H9 (cell line): Measurements from ENCODE around the gene ARHGDIB. TPM values are rescaled to one million over a fixed set of nuclear protein-coding genes. Genes with fewer than 3 reads are reported as not detected.

ENCODE experiments used
- DNase-seq: peaks from one replicate; pipeline ENCODE4 v3.0.0-alpha.2; 2017
- H2AFZ ChIP-seq: one replicate; pipeline ENCODE4 v1.6.1; 2013; ENCODE audit warnings: mild to moderate bottlenecking, low read length, control low read depth, moderate library complexity
- H2AK5ac ChIP-seq: 2 replicates; pipeline ENCODE4 v1.6.1; 2013; ENCODE audit warnings: low read length, control low read depth, mixed read lengths; ENCODE audit not compliant: insufficient read length
- H2BK120ac ChIP-seq: one replicate; pipeline ENCODE4 v1.6.1; 2013; ENCODE audit warnings: low read depth, mild to moderate bottlenecking, low read length, control low read depth, inconsistent platforms; ENCODE audit not compliant: poor library complexity, severe bottlenecking
- H2BK12ac ChIP-seq: 2 replicates; pipeline ENCODE4 v1.6.1; 2013; ENCODE audit warnings: low read length, control low read depth, mixed read lengths, low read depth; ENCODE audit not compliant: insufficient read length
- H2BK15ac ChIP-seq: 2 replicates; pipeline ENCODE4 v1.6.1; 2013; ENCODE audit warnings: low read depth, low read length, control low read depth
- H2BK20ac ChIP-seq: one replicate; pipeline ENCODE4 v1.6.1; 2013; ENCODE audit warnings: low read depth, mild to moderate bottlenecking, low read length, control low read depth, inconsistent platforms; ENCODE audit not compliant: poor library complexity, severe bottlenecking
- H2BK5ac ChIP-seq: 2 replicates; pipeline ENCODE4 v1.6.1; 2013; ENCODE audit warnings: low read length, control low read depth, mixed read lengths; ENCODE audit not compliant: insufficient read length
- H3K14ac ChIP-seq: 2 replicates; pipeline ENCODE4 v1.6.1; 2013; ENCODE audit warnings: low read length, control low read depth; ENCODE audit not compliant: insufficient read depth
- H3K18ac ChIP-seq: 2 replicates; pipeline ENCODE4 v1.6.1; 2013; ENCODE audit warnings: low read depth, mild to moderate bottlenecking, mixed read lengths, low read length, control low read depth; ENCODE audit not compliant: insufficient read length
- H3K23ac ChIP-seq: 2 replicates; pipeline ENCODE4 v1.6.1; 2013; ENCODE audit warnings: low read length, control low read depth, mixed read lengths, low read depth; ENCODE audit not compliant: insufficient read length
- H3K23me2 ChIP-seq: 2 replicates; pipeline ENCODE4 v1.6.1; 2013; ENCODE audit warnings: low read depth, mild to moderate bottlenecking, mixed read lengths, low read length, control low read depth; ENCODE audit not compliant: insufficient read length, poor library complexity, severe bottlenecking
- H3K27ac ChIP-seq: 2 replicates; pipeline ENCODE4 v1.5.1; 2013; ENCODE audit warnings: low read length, control low read depth, mixed read lengths, low read depth; ENCODE audit not compliant: insufficient read length
- H3K27me3 ChIP-seq: 2 replicates; pipeline ENCODE4 v1.6.1; 2013; ENCODE audit warnings: low read length, control low read depth, inconsistent platforms; ENCODE audit not compliant: insufficient read depth
- H3K4ac ChIP-seq: 2 replicates; pipeline ENCODE4 v1.6.1; 2013; ENCODE audit warnings: low read depth, mild to moderate bottlenecking, control low read depth, inconsistent platforms, low read length, moderate library complexity
- H3K4me1 ChIP-seq: 2 replicates; pipeline ENCODE4 v1.6.1; 2013; ENCODE audit warnings: low read length, control low read depth, inconsistent platforms; ENCODE audit not compliant: insufficient read depth
- H3K4me2 ChIP-seq: 2 replicates; pipeline ENCODE4 v1.6.1; 2013; ENCODE audit warnings: low read length, control low read depth, mixed read lengths; ENCODE audit not compliant: insufficient read length, insufficient read depth
- H3K56ac ChIP-seq: 2 replicates; pipeline ENCODE4 v1.6.1; 2013; ENCODE audit warnings: low read depth, mild to moderate bottlenecking, mixed read lengths, low read length, control low read depth; ENCODE audit not compliant: insufficient read length
- H3K79me1 ChIP-seq: 2 replicates; pipeline ENCODE4 v1.6.1; 2013; ENCODE audit warnings: low read depth, mild to moderate bottlenecking, moderate library complexity, low read length, control low read depth, inconsistent platforms; ENCODE audit not compliant: insufficient read depth, poor library complexity, severe bottlenecking
- H3K79me2 ChIP-seq: 2 replicates; pipeline ENCODE4 v1.6.1; 2013; ENCODE audit warnings: low read length, control low read depth, inconsistent platforms; ENCODE audit not compliant: insufficient read depth
- H3K9ac ChIP-seq: 2 replicates; pipeline ENCODE4 v1.6.1; 2013; ENCODE audit warnings: low read length, control low read depth, mixed read lengths; ENCODE audit not compliant: insufficient read length; ENCODE audit errors: extremely low read depth
- H3K9me3 ChIP-seq: one replicate; pipeline ENCODE4 v1.6.1; 2013; ENCODE audit warnings: low read depth, low read length, inconsistent platforms; ENCODE audit not compliant: control insufficient read depth
- H3T11ph ChIP-seq: one replicate; pipeline ENCODE4 v1.6.1; 2013; ENCODE audit warnings: mild to moderate bottlenecking, low read length, control low read depth, inconsistent platforms
- H4K20me1 ChIP-seq: one replicate; pipeline ENCODE4 v1.6.1; 2013; ENCODE audit not compliant: control insufficient read depth, insufficient read length, insufficient read depth
- H4K5ac ChIP-seq: 2 replicates; pipeline ENCODE4 v1.6.1; 2013; ENCODE audit warnings: low read depth, mild to moderate bottlenecking, mixed read lengths, low read length, control low read depth; ENCODE audit not compliant: insufficient read length
- H4K8ac ChIP-seq: replicated peaks from 2 replicates; pipeline ENCODE4 v1.6.1; 2013; ENCODE audit warnings: low read length, control low read depth, mixed read lengths, low read depth; ENCODE audit not compliant: insufficient read length
- H4K91ac ChIP-seq: 2 replicates; pipeline ENCODE4 v1.6.1; 2013; ENCODE audit warnings: low read depth, mild to moderate bottlenecking, moderate library complexity, mixed read lengths, low read length, control low read depth; ENCODE audit not compliant: insufficient read length
- H3K27ac Mint-ChIP-seq, 3 experiments: 2 replicates in 2 of 3; 3 replicates in 1 of 3; pipeline ENCODE4 v1.8.0; 2020 to 2021; ENCODE audit warnings: mixed read lengths in 3 of 3, mild to moderate bottlenecking in 1 of 3, moderate library complexity in 1 of 3
- H3K27me3 Mint-ChIP-seq: 2 replicates; pipeline ENCODE4 v1.8.0; 2021; ENCODE audit warnings: low read depth, mild to moderate bottlenecking, moderate library complexity, mixed read lengths
- H3K36me3 Mint-ChIP-seq, 3 experiments: 2 replicates in 2 of 3; 3 replicates in 1 of 3; pipeline ENCODE4 v1.8.0; 2020 to 2021; ENCODE audit warnings: low read depth in 3 of 3, mixed read lengths in 3 of 3; ENCODE audit not compliant: insufficient read depth in 1 of 3
- H3K4me1 Mint-ChIP-seq, 2 experiments: 2 replicates each; pipeline ENCODE4 v1.8.0; 2020; ENCODE audit warnings: mixed read lengths in 2 of 2
- H3K4me3 Mint-ChIP-seq, 2 experiments: 2 replicates in 1 of 2; 3 replicates in 1 of 2; pipeline ENCODE4 v1.8.0; 2020 to 2021; ENCODE audit warnings: mild to moderate bottlenecking in 2 of 2, mixed read lengths in 2 of 2, moderate library complexity in 1 of 2
- H3K9me3 Mint-ChIP-seq, 2 experiments: 2 replicates in 1 of 2; 3 replicates in 1 of 2; pipeline ENCODE4 v1.8.0; 2020; ENCODE audit warnings: mild to moderate bottlenecking in 2 of 2, mixed read lengths in 2 of 2, moderate library complexity in 1 of 2
- CTCF ChIP-seq: fragments of 200-600 bp; sonication (generic); conservative IDR thresholded peaks from 3 replicates; pipeline ENCODE4 v1.8.0; 2021; ENCODE audit warnings: antibody characterized with exemption, mild to moderate bottlenecking
- WGBS: extraction: QIAGEN DNeasy Blood & Tissue Kit; methylation state at CpG from one replicate; pipeline ENCODE4 v1.1.7; 2013; ENCODE audit warnings: missing lambda C conversion rate, low lambda C conversion rate, mixed read lengths; ENCODE audit not compliant: insufficient read length; ENCODE audit errors: extremely low coverage; 5-methylcytosine and 5-hydroxymethylcytosine counted together
- total RNA-seq: library from RNA; stranded (reverse); gene quantifications from 2 replicates; pipeline ENCODE4 v1.2.1, GENCODE V29; 2021

ARHGDIB gene
- total RNA-seq, 1 experiment from 2014 or later, result 0.44 TPM

- Histone ChIP-seq H2BK120ac (no peak overlapping the region), H3K4ac (no peak overlapping the region), H4K5ac (no peak overlapping the region), H3K9ac (no peak overlapping the region), H4K91ac (no peak overlapping the region), H2BK20ac (no peak overlapping the region), H3K79me2 (no peaks in the 10 kb centered on the region), H3K4me2 (peak overlapping the region; percentile 40), H3K56ac (no peak overlapping the region), H4K20me1 (no peaks in the 10 kb centered on the region), H2AK5ac (no peak overlapping the region), H3K18ac (no peak overlapping the region), H4K8ac (no peak overlapping the region), H3K23me2 (no peaks in the 10 kb centered on the region), H3T11ph (no peak overlapping the region), H3K79me1 (no peaks in the 10 kb centered on the region), H2BK12ac (no peak overlapping the region), H2BK5ac (no peak overlapping the region), H2AFZ (no peak overlapping the region), H3K27ac (no peak overlapping the region), H3K27me3 (no peaks in the 10 kb centered on the region), H3K14ac (no peak overlapping the region), H3K4me1 (no peaks in the 10 kb centered on the region), H2BK15ac (no peak overlapping the region), H3K9me3 (no peaks in the 10 kb centered on the region), H3K23ac (no peak overlapping the region)
- H3K4me1 Mint-ChIP-seq, result peaks cover 7% of the 10 kb centered on the region in 2 experiments
- no peak for TF ChIP-seq CTCF
- no peaks in the 10 kb centered on the region for H3K36me3 Mint-ChIP-seq
- no peak for DNase-seq
- H3K4me3 Mint-ChIP-seq, result no peak overlapping the region
- H3K9me3 Mint-ChIP-seq, result no peaks in the 10 kb centered on the region; a peak in 1 of 5 replicates
- H3K27ac Mint-ChIP-seq, result peak overlapping the region in 1 of 3 experiments; percentile 68; a peak in 1 of 7 replicates
- H3K27me3 Mint-ChIP-seq, result no peaks in the 10 kb centered on the region; the same call in 1 of the 2 replicates
- WGBS, result no CpG with 5 or more reads among the region's 4 CpGs
Measured at GRCh38 chr12:14928931-14929330, 32.5 kb downstream of the ARHGDIB start.
